GM10266 (cell line): ENCODE measurements around the gene FLAD1.

Experiments used
- DNase-seq: peaks from one replicate; pipeline ENCODE4 v3.0.0; 2012; ENCODE audit errors: extremely low spot score
- TF ChIP-seq, protein P1 (sequence below): IDR thresholded peaks from 2 replicates; pipeline ENCODE4 v1.5.1; 2012; ENCODE audit warnings: mild to moderate bottlenecking, low read depth; ENCODE audit not compliant: control insufficient read depth, insufficient read depth; ENCODE audit errors: missing control alignments

The FLAD1 gene

DNA sequence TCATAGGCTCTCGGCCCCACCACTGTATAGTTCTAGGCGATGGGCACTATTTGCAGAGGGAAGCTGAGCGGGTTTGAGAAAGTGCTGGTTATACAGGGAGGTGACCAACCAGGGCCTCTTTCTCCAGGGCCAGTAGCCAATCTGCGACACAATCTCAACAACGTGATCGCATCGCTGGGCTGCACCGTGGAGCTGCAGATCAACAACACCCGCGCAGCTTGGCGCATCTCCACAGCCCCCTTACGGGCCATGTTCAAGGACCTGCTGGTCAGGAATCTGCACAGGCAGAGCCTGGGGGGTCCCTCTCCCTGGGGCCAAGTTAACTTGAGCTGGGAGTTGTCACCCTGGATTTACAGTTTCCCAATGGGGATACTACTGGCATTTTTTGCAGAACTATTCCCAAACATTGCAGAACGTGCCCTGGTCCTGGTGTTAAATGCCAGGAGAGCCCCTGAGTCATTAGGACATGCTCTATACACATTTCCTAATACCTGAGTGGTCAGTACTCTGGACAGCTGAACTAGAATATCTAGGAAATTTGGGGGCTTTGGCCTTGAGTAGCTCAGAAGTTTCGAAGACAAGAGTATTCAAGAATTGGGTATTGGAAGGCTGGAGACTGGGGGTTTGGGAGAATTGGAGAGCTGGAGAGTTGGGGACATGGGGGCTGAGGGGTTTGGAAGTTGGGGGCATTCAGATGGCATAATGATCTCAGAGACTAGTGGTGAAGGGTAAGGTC lies 57.4 kb downstream of the FLAD1 start:
- TF ChIP-seq, protein P1, sequence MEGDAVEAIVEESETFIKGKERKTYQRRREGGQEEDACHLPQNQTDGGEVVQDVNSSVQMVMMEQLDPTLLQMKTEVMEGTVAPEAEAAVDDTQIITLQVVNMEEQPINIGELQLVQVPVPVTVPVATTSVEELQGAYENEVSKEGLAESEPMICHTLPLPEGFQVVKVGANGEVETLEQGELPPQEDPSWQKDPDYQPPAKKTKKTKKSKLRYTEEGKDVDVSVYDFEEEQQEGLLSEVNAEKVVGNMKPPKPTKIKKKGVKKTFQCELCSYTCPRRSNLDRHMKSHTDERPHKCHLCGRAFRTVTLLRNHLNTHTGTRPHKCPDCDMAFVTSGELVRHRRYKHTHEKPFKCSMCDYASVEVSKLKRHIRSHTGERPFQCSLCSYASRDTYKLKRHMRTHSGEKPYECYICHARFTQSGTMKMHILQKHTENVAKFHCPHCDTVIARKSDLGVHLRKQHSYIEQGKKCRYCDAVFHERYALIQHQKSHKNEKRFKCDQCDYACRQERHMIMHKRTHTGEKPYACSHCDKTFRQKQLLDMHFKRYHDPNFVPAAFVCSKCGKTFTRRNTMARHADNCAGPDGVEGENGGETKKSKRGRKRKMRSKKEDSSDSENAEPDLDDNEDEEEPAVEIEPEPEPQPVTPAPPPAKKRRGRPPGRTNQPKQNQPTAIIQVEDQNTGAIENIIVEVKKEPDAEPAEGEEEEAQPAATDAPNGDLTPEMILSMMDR = no peak
- no peak for DNase-seq
